KBM-7 (cell line): ENCODE results near the gene STEAP3.

Experiments used
- DNase-seq: peaks from one replicate; pipeline ENCODE4 v3.0.0-alpha.2; 2015
- in situ Hi-C: fragments of 300-500 bp; cut with MboI; formaldehyde crosslinking; loops from 2 replicates; pipeline ENCODE4 v1.14.3; 2020; ENCODE audit warnings: low sequenced_read_pairs, low pct_unique_long_range_greater_than_20kb, mixed read lengths

Gene STEAP3, protein sequence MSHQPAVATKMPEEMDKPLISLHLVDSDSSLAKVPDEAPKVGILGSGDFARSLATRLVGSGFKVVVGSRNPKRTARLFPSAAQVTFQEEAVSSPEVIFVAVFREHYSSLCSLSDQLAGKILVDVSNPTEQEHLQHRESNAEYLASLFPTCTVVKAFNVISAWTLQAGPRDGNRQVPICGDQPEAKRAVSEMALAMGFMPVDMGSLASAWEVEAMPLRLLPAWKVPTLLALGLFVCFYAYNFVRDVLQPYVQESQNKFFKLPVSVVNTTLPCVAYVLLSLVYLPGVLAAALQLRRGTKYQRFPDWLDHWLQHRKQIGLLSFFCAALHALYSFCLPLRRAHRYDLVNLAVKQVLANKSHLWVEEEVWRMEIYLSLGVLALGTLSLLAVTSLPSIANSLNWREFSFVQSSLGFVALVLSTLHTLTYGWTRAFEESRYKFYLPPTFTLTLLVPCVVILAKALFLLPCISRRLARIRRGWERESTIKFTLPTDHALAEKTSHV

DNA sequence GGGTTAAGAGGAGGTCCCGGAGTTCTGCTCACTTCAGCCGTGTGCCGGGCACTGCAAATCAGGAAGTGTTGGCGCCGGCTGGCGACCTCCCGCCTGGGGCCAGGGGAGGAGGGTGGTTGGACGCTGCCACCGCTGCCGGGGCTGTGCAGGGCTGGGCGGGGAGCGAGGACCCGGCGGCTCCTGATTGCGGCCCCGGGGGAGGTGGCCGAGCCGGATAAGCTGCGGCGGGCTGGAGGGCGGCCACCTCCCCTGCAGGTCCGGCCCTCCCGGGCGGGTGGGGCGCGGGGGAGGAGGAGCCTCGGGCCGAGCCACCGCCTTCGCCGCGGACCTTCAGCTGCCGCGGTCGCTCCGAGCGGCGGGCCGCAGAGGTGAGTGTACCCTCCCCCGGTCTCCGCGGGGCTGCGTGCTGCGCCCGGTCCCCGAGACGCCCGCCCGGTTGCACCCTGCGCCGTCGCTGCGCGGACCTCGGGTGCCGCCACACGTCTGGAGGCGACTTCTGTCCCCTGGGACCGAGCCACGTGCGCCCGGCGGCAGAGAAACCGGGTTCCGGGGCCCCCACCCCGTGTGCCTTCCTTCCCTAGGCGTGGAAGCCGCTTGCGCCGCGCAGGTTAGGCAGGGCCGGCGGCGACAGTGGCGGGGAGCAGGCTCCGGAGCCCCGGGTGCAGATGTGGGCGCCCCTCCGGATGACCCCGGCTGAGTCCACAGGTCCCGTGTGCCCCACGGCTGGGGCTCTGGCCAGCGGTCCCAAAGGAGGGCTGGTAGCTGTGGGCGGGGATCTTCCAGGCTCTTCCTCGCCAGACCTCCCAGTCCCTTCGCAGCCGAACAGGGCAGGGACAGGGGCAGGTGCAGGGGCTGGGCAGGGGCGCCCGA, at the start of gene STEAP3:
Gene STEAP3, plus strand, starts transcription at position 314 of the 870 bp plus-strand sequence. CDS start 7,179 bp downstream, outside the sequence.
- in situ Hi-C loops = no loop called here
- peak; percentile 84 for DNase-seq

DNA sequence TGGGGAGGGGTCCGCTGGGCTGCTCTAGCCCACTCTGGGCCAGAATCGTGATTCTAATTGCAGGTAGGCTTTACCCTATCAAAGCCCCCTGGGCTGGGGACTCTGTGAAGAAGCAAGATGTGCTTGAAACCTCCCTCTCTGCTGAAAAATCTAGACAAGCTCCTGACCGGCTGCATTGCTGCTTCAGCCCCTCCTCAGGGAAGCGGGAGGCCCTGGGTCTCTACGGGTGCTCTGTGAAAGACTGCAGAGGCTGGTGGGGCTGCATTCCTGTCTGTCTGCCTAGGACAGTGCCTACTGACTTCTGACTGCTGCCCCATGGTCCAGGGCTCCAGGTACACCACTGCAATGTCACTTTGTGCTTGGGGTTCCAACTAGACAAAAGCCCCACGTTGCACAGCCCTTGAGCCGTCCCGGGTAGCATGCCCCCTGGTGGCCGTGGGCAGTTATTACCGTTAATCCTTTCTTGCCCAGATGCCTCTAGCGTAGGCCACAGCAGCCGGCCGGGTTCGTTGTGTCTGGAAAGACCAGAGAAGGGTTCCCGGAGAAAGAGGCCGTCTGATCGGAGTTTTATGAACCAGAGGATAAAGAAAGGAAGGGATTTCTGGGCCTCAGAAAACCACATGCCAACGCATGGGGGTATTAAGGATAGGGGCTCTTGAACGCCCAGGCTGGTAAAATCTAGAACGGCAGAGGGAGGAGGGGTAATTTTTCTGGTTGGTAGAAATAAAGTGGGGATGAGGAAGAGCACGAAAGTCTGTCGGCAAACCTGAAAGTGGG, 49.2 kb upstream of the STEAP3 start:
- in situ Hi-C loops = no loop called here
- DNase-seq = peak; percentile 53

DNA sequence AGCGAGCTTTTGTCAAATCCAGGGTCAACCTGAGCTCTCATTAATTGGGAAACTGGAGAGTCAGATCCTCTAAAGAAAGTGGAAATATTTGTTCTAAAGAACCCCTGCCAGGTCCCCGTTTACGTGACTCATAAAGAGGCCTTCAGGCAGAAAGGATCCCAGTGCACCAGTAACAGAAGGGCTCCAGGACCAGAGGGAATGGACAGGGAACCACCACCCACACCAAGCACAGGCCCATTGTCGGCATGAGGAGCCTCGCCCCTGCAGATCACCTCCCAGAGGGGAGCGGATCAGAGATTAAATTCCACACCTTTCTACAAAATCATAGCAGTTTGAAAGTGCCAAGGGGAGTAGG, 48.7 kb upstream of the STEAP3 start:
- in situ Hi-C loops = no loop called here
- no peak for DNase-seq

DNA sequence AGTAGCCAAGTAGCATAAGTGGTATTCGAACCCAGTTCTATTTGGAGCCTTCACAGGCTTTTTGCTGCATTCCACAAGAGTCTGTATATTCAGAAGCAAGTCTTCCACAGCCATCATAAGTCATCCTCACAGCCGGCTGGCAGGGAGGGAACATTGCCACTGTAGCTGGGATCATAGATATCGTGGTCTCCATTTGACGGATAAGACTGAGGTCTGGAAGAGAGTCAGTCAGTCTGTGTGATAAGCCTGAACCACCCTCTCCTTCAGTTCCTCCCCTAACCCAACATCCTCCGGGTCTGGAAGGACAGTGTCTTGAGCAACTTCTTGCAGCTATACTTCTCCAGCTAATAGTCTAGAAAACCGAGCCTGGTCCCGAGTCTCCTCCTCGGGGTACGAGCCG, 48.1 kb upstream of the STEAP3 start:
- no peak for DNase-seq
- in situ Hi-C loops = no loop called here

DNA sequence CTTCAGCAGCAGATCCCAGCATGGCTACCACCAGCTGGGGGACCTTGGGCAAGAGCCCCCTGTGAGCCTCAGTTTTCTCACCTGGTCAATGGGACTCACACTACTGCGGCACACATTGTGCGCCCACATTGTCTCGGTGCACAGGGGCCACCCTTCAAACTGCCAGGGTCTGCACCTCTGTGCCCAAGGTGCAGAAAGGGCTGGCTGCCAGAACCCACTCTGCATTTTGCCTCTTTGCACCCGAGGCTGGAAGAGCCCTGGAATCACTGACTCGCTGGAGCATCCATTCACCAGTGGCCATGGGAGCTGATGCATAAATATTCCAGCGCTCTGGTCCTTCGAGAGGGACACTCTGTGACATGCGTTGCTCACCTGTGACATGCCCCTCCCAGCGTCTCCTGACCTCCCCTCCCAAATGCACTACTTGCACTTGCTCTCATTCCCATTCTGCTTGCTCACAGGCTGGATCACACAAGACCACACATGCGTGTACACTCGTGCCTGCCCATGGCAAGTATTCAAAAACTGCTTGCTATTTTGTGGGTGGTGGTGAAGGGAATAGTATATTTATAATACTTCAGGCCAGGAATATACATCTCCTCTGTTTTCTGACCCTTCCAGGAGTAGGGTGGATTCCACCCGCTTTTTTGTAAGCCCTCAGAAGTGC, 46.3 kb upstream of the STEAP3 start:
- in situ Hi-C loops = no loop called here
- DNase-seq = no peak

DNA sequence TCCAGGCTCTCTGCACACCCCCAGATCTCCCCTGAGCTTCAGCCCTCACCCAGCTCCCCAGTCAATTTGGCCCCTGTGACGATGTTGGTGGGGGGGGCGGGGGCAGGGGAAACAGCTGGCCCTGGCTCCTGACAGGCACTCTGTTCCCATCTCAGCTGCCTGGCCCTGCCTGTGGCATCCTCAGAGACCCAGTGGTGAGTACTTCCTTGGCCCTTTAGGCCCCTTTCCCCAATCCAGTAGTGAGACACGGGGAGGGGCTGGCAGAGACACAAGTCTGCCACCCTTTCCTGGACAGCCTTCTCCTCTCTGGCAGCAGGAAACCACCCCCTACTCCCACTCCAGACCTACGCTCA, 45.8 kb upstream of the STEAP3 start:
- no peak for DNase-seq
- in situ Hi-C loops = no loop called here

DNA sequence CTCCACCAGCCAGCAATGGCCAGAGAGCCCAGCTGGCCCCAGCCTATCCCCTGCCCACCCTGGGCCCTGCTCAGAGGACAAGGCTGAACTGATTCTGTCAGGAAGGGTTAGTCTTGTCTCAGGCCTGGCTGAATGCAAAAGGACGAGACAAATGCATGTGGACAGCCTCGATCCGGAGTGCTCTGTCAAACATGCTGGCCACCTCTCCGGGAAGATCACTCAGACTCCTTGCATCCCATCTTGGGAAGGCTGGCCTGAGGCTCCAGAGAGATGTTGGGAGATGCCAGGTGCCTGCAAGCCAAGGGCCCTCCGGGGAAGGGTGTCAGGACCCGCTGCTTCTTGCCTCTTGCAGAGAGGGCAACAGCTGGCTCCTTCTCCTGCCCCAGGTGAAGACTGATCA, 44.9 kb upstream of the STEAP3 start:
- in situ Hi-C loops = no loop called here
- no peak for DNase-seq

DNA sequence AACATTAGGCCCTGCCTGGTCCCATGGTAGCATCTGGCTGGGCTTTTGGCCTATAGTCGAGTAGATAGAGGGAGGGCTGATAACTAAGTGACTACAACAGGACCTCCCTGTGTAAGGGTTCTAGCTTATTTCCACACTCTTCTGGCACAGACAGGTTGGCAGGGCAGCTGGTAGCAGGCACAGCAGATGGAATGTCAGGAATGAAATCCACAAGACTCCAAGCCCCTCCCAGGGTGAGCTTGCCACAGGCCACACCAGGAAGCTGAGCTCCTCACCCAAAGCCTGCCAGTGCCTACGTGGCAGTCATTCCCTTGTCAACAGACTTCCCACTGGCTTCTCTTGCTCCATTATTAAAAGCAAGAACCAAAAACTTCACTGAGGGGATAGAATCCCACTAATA, 44.4 kb upstream of the STEAP3 start:
- in situ Hi-C loops = no loop called here
- DNase-seq = no peak

DNA sequence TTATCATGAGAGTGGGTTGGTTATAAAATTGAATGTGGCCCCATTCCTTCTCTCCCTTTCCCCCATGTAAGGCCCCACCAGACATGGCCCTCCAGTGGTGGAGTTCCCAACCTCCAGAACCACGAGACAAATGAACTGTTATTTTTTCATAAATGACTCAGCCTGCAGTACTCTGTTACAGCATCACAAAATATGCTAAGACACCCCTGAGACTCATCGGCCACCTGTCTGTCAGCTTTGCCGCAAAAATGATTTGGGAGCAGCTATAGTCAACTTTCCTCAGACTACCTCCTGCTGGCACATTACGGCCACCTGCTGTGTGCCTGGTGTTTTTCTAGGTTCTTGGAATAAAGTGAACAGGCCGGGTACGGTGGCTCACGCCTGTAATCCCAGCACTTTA, 43.6 kb upstream of the STEAP3 start:
- in situ Hi-C loops = no loop called here
- no peak for DNase-seq

DNA sequence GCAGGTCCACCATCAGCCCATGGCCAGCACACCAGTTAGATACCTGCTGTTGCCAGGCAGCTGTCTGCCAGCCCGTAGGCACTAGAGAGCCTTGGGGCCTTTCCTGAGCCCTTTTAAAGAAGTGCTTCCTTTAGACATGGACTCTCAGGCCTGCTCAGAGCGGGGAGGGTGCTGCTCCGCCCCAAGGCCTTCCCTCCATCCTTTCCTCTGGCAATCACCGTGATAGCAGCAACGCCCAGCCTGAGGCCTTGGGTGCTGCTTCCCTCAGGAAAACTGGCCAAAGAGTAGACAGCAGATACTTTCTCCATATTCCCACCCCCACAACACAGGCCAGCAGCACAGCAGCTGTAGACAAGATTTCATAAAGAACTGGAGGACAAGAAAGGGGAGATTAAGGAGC, 42.7 kb upstream of the STEAP3 start:
- DNase-seq = no peak
- in situ Hi-C loops = no loop called here

DNA sequence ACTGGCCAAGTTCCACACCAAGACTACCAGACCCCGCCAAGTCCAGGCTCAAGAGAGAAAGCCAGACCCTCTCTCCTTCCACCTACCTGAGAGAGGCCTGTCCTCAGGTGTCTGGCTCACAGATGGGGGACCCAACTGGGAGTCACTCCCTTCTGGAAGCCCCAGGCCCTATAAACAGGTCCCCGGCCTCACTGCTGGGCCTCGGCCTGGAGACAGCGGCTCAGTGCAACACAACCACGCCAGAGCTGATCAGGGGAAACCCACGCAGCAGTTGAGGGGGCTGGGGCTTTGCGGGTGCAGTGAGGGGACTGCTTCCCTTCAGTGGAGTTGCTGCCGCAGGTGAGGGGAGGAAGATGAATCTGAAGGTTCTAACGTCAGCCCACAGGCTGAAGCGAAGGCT, 42.2 kb upstream of the STEAP3 start:
- in situ Hi-C loops = no loop called here
- DNase-seq = no peak

DNA sequence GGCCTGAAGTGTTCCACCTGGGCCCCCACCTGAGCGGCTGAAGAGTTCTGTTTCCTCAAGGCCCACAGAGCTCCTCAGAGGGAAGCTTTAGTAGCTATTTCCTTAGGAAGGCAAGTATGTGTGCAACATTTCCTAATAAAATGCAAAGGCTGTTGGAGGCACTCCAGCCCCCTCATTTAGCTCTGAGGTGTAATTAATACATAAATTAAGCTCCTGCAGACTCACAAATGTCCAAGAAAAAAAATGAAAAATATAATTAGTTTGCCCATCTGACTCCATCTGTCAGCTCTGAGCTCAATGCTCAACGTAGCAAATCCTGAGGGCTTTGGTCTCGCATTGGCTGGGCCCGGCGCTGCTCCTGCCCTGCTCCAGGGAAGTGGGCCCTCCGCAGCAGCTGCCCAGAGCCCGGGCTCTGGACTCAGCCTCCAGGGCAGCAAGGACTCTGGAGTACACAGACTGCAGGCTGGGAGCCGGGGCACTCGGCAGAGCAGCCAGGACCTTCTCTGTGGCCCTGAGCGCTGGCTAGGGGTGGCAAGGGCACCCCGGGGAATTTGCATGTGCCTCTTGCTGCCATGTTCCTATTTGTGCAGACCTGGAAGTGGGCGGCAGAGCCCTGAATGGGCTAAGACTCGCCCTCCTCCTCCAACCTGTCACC, 41.7 kb upstream of the STEAP3 start:
- in situ Hi-C loops = no loop called here
- DNase-seq = no peak

DNA sequence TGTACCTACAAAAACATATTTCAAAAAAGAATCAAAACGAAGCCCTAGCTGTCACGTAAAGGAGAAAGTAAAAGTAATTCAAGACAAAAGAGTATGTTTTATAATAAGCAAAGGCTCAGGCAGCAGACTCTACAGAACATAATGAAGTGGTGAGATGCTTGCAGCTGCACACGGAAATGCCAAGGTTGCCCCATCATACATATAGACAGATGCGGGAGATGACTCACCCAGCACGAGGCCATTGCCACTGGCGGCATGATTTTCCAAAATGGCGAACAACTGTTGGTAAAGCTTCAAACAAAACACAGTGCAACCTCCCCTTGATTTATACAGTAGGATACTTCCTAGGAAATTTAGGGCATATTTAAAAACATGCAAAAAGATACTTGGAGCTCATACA, 39.1 kb upstream of the STEAP3 start:
- DNase-seq = no peak
- in situ Hi-C loops = no loop called here

DNA sequence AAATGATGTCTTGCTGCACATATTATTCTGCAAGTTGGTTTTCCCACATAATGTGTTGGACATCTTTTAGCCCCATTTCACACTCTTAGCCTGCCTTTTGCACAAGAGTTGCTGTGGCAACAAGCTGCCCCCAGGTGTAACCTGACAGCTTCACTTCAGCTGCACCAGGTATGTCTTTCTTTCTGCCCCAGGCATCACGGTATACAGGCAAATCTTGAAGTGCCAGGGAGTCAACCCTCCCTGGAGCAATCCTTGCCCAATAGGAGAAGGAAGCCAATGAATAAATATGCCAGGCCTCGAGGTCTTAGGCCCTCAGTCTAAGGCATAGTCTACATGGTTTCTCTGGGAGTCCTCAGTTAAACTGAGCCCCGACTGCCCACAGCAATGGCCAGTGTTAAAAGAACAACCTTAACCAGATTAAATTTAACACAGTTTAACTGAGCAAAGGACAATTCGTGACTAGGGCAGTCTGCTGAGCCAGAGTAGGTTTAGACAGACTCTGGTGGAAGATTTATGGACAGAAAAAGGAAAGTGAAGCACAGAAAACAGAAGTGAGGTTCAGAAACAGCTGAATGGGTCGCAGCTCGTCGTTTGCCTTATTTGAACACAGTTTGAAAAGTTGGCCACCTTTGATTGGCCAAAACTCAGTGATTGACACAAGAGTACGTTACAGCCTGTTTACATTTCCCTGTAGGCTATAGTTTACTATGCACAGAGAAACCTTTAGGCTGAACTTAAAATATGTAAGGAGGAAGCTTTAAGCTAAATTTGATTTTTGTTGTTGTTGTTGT, 33.1 kb upstream of the STEAP3 start:
- in situ Hi-C loops = no loop called here
- DNase-seq = no peak

DNA sequence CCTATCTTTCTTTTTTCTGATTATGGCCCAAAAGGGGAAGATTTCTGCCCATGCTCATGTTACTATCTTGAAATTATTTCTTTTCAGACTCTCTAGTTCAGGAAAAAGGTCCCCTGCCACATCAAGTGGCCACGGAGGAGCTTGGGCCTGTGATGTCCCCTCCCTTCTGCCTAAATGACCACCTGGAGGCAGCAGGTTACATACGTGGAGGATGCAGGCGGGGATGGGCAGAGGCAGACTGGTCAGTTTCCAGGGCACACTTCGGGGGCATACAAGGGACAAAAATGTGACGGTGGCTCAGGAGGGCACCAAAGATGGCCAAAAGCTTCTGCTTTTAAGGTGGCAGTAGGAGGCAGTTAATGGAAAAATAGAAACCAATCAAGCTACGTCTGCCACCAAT, 30.7 kb upstream of the STEAP3 start:
- in situ Hi-C loops = no loop called here
- DNase-seq = no peak

DNA sequence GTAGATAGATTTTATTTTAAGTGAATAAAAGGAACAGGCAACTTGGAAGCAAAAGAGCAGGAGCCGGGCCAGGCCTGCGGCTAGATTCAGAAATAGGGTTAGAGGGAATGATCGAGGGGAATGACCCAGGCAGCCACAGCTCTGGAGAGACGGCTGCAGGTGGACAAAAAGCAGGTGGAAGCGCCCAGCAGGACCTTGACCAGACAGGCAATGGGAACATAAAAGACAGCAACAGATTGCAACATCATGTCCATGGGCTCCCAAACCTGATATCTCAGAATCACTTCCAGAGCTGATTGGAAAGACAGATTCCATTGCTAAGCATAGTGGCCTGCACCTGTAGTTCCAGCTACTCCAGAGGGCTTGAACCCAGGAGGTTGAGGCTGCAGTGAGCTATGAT, 28.6 kb upstream of the STEAP3 start:
- no peak for DNase-seq
- in situ Hi-C loops = no loop called here

DNA sequence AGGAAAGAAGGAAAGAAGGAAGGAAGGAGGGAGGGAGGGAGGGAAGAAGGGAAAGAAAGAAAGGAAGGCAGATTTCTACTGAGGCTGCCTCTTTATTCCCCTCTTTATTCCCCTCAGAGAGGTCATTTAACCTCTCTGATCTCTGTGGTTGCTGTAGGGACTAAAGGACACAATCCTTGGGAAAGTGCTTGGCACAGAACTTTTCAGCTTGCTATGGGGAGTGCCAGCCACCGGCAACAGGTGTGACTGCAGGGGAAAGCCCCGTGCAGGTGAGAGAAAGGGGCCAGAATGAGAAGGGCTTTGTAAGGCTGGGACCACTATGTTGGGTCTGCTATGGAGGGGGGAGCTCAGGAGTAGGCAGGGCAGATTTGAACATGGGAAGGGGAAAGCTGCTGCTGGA, 27.7 kb upstream of the STEAP3 start:
- in situ Hi-C loops = no loop called here
- no peak for DNase-seq
